IPS DF 4.7 (cell line): ENCODE data around the gene THSD8.
"Not testable (repeated sequence)": the region's sequence is repeated elsewhere in the genome, so short reads cannot be mapped to it uniquely, and the experiment has no call there.

Experiments
- DNase-seq: peaks from one replicate; pipeline ENCODE4 v3.0.0-alpha.2; 2013; ENCODE audit warnings: low spot score; ENCODE audit errors: extremely low read depth

Gene THSD8

GRCh38 chr19:12792051-12792852 is 9.6 kb upstream of the THSD8 start:
- DNase-seq: no peak

GRCh38 chr19:12792853-12793289 is 9.0 kb upstream of the THSD8 start:
- DNase-seq: no peak

- no peak for DNase-seq
Measured at GRCh38 chr19:12793290-12794195, 8.3 kb upstream of the THSD8 start.

- no peak for DNase-seq
Measured at GRCh38 chr19:12794196-12794941, 7.5 kb upstream of the THSD8 start.

GRCh38 chr19:12794971-12795381 is 6.9 kb upstream of the THSD8 start:
- DNase-seq: no peak

GRCh38 chr19:12796146-12797071 is 5.5 kb upstream of the THSD8 start:
- DNase-seq: no peak

GRCh38 chr19:12797141-12797587 is 4.7 kb upstream of the THSD8 start:
- DNase-seq: no peak

- not testable (repeated sequence) for DNase-seq
Measured at GRCh38 chr19:12797607-12798006, 4.3 kb upstream of the THSD8 start.

GRCh38 chr19:12799742-12800465 is 2.0 kb upstream of the THSD8 start:
- no peak for DNase-seq

- no peak for DNase-seq
Measured at GRCh38 chr19:12800466-12800770, 1.5 kb upstream of the THSD8 start.

GRCh38 chr19:12800923-12801465 is 875 bp upstream of the THSD8 start:
- no peak for DNase-seq

GRCh38 chr19:12802267-12803106 is 618 bp downstream of the THSD8 start:
- no peak for DNase-seq

- no peak for DNase-seq
Measured at GRCh38 chr19:12804051-12804450, 2.2 kb downstream of the THSD8 start.

- no peak for DNase-seq
Measured at GRCh38 chr19:12806242-12807081, 4.6 kb downstream of the THSD8 start, which contains the start of gene RNASEH2A. Gene RNASEH2A (plus strand): TSS chr19:12806584. CDS start chr19:12806674, 90 bp downstream.

GRCh38 chr19:12815088-12815487 is 13.2 kb downstream of the THSD8 start:
- DNase-seq: no peak

- not testable (repeated sequence) for DNase-seq
Measured at GRCh38 chr19:12817188-12817587, 15.3 kb downstream of the THSD8 start.

GRCh38 chr19:12817810-12818209 is 15.9 kb downstream of the THSD8 start:
- DNase-seq: not testable (repeated sequence)

- no peak for DNase-seq
Measured at GRCh38 chr19:12821761-12822160, 19.9 kb downstream of the THSD8 start.
